GM23338 (cell line): ENCODE measurements around the gene GUCY2C. TPM values are rescaled to one million over a fixed set of nuclear protein-coding genes. Genes with fewer than 3 reads are reported as not detected.

Experiments used
- ATAC-seq: fragments of 200-7000 bp; cut with Tn5 transposase; 3 replicates; pipeline ENCODE4 v1.9.1; 2020
- DNase-seq: peaks from one replicate; pipeline ENCODE4 v3.0.0-alpha.2; 2015; ENCODE audit warnings: low spot score
- H2AFZ ChIP-seq: fragments of 200-600 bp; sonication (generic); 2 replicates; pipeline ENCODE4 v1.8.0; 2016; ENCODE audit warnings: antibody characterized with exemption, mild to moderate bottlenecking, moderate library complexity
- H3F3A ChIP-seq: fragments of 200-600 bp; sonication (generic); replicated peaks from 2 replicates; pipeline ENCODE4 v1.8.0; 2017; ENCODE audit warnings: antibody characterized with exemption, mixed run types, low read depth
- H3K27ac ChIP-seq: fragments of 200-600 bp; sonication (generic); 2 replicates; pipeline ENCODE4 v1.6.1; 2016; ENCODE audit warnings: low read depth
- H3K27me3 ChIP-seq: fragments of 200-600 bp; sonication (generic); 2 replicates; pipeline ENCODE4 v1.8.0; 2016; ENCODE audit warnings: mild to moderate bottlenecking, mixed run types, moderate library complexity; ENCODE audit not compliant: insufficient read depth
- H3K36me3 ChIP-seq: fragments of 200-600 bp; sonication (generic); 2 replicates; pipeline ENCODE4 v1.8.0; 2016; ENCODE audit warnings: mild to moderate bottlenecking; ENCODE audit not compliant: insufficient read depth
- H3K4me1 ChIP-seq: fragments of 200-600 bp; sonication (generic); 2 replicates; pipeline ENCODE4 v1.8.0; 2016; ENCODE audit warnings: mild to moderate bottlenecking, moderate library complexity; ENCODE audit not compliant: insufficient read depth
- H3K4me2 ChIP-seq: fragments of 200-600 bp; sonication (generic); 2 replicates; pipeline ENCODE4 v1.7.1; 2017; ENCODE audit warnings: mixed run types
- H3K4me3 ChIP-seq: fragments of 200-600 bp; sonication (generic); 2 replicates; pipeline ENCODE4 v1.6.1; 2016; ENCODE audit warnings: mixed run types
- H3K79me2 ChIP-seq: fragments of 200-600 bp; sonication (generic); replicated peaks from 2 replicates; pipeline ENCODE4 v1.8.0; 2017; ENCODE audit warnings: mild to moderate bottlenecking; ENCODE audit not compliant: insufficient read depth
- H3K9me2 ChIP-seq: fragments of 200-600 bp; sonication (generic); 2 replicates; pipeline ENCODE4 v1.8.0; 2017; ENCODE audit not compliant: insufficient read depth
- H4K20me1 ChIP-seq: fragments of 200-600 bp; sonication (generic); replicated peaks from 2 replicates; pipeline ENCODE4 v1.8.0; 2017; ENCODE audit warnings: mild to moderate bottlenecking; ENCODE audit not compliant: insufficient read depth
- H3K27ac Mint-ChIP-seq: 2 replicates; pipeline ENCODE4 v1.8.0; 2020; ENCODE audit warnings: inconsistent platforms, mild to moderate bottlenecking, moderate library complexity, mixed read lengths
- H3K27me3 Mint-ChIP-seq: 3 replicates; pipeline ENCODE4 v1.8.0; 2022; ENCODE audit warnings: low read depth, mild to moderate bottlenecking, moderate library complexity, mixed read lengths, inconsistent platforms; ENCODE audit not compliant: insufficient read depth, poor library complexity
- H3K36me3 Mint-ChIP-seq: 3 replicates; pipeline ENCODE4 v1.8.0; 2021; ENCODE audit warnings: low read depth, mild to moderate bottlenecking, inconsistent platforms, moderate library complexity, mixed read lengths
- H3K4me1 Mint-ChIP-seq: 3 replicates; pipeline ENCODE4 v1.8.0; 2020; ENCODE audit warnings: mild to moderate bottlenecking, inconsistent platforms, mixed read lengths
- H3K4me3 Mint-ChIP-seq: 3 replicates; pipeline ENCODE4 v1.8.0; 2021; ENCODE audit warnings: moderate library complexity, mild to moderate bottlenecking, inconsistent platforms, mixed read lengths
- H3K9me3 Mint-ChIP-seq: 3 replicates; pipeline ENCODE4 v1.8.0; 2020; ENCODE audit warnings: moderate library complexity, mild to moderate bottlenecking, inconsistent platforms, mixed read lengths
- CREB1 ChIP-seq: fragments of 250-450 bp; sonication (Bioruptor Pico); IDR thresholded peaks from 2 replicates; pipeline ENCODE4 v1.5.0; 2020; ENCODE audit warnings: low read depth, mild to moderate bottlenecking, moderate library complexity
- EZH2 ChIP-seq: fragments of 200-600 bp; sonication (generic); IDR thresholded peaks from one replicate; pipeline ENCODE4 v1.8.0; 2017; ENCODE audit warnings: antibody characterized with exemption, mild to moderate bottlenecking, low read depth; ENCODE audit not compliant: unreplicated experiment
- NANOG ChIP-seq: IDR thresholded peaks from 2 replicates; pipeline ENCODE4 v1.6.1; 2016; ENCODE audit warnings: antibody characterized with exemption, borderline replicate concordance
- POLR2AphosphoS5 ChIP-seq: IDR thresholded peaks from 2 replicates; pipeline ENCODE4 v1.6.1; 2016; ENCODE audit warnings: antibody characterized with exemption, low read depth
- ZNF114 ChIP-seq: fragments of 250-450 bp; sonication (Bioruptor Pico); IDR thresholded peaks from 2 replicates; pipeline ENCODE4 v1.5.0; 2020; ENCODE audit warnings: mild to moderate bottlenecking, moderate library complexity
- ZNF331 ChIP-seq: fragments of 250-450 bp; sonication (Bioruptor Pico); IDR thresholded peaks from 2 replicates; pipeline ENCODE4 v1.5.0; 2020; ENCODE audit warnings: low read depth, mild to moderate bottlenecking, moderate library complexity
- polyA plus RNA-seq: library from polyadenylated mRNA; unstranded; fragments of >200 nt; fragmentation: Nextera tagmentation; extraction: Ambion mirVana; gene quantifications from 2 replicates; pipeline ENCODE4 v1.2.1, GENCODE V29; 2016
- total RNA-seq: library from RNA; depleted of rRNA; stranded (reverse); fragments of >200 nt; shearing (Covaris generic); gene quantifications from 2 replicates; pipeline ENCODE4 v1.2.3, GENCODE V29; 2014
- TF ChIP-seq, protein P1 (sequence below): fragments of 250-450 bp; sonication (Bioruptor Pico); IDR thresholded peaks from 2 replicates; pipeline ENCODE4 v1.5.0; 2020; ENCODE audit warnings: mild to moderate bottlenecking, moderate library complexity

The GUCY2C gene
- total and polyA plus RNA-seq, 2 experiments from 2014 or later, result 2.1 to 3.1 TPM

DNA sequence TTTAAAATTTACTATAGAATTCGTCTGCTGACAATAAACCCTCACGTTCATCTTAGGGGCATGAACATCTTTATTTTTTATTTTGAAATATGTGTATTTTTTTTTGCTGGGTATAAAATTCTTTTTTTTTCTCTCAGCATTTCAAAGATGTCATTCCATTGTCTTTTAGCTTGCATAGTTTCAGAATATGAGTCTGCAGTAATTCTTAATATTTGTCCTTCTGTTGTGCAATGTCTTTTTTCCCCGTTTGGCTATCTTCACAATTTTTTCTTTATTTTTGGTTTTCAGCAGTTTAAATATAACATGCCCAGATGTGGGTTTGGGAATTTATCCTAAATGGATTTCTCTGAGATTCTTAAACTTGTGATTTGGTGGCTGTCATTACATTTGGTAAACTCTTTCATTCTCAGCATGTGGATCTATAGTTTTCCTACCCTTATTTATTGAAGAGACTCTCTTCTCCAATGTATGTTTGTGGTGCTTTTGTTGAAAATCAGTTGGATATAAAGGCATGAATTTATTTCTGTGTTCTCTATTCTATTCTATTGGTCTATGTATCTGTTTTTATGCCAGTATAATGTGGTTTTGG is 90.9 kb downstream of the GUCY2C start (continued):
- TF ChIP-seq POLR2AphosphoS5, result no peak
- TF ChIP-seq, protein P1, sequence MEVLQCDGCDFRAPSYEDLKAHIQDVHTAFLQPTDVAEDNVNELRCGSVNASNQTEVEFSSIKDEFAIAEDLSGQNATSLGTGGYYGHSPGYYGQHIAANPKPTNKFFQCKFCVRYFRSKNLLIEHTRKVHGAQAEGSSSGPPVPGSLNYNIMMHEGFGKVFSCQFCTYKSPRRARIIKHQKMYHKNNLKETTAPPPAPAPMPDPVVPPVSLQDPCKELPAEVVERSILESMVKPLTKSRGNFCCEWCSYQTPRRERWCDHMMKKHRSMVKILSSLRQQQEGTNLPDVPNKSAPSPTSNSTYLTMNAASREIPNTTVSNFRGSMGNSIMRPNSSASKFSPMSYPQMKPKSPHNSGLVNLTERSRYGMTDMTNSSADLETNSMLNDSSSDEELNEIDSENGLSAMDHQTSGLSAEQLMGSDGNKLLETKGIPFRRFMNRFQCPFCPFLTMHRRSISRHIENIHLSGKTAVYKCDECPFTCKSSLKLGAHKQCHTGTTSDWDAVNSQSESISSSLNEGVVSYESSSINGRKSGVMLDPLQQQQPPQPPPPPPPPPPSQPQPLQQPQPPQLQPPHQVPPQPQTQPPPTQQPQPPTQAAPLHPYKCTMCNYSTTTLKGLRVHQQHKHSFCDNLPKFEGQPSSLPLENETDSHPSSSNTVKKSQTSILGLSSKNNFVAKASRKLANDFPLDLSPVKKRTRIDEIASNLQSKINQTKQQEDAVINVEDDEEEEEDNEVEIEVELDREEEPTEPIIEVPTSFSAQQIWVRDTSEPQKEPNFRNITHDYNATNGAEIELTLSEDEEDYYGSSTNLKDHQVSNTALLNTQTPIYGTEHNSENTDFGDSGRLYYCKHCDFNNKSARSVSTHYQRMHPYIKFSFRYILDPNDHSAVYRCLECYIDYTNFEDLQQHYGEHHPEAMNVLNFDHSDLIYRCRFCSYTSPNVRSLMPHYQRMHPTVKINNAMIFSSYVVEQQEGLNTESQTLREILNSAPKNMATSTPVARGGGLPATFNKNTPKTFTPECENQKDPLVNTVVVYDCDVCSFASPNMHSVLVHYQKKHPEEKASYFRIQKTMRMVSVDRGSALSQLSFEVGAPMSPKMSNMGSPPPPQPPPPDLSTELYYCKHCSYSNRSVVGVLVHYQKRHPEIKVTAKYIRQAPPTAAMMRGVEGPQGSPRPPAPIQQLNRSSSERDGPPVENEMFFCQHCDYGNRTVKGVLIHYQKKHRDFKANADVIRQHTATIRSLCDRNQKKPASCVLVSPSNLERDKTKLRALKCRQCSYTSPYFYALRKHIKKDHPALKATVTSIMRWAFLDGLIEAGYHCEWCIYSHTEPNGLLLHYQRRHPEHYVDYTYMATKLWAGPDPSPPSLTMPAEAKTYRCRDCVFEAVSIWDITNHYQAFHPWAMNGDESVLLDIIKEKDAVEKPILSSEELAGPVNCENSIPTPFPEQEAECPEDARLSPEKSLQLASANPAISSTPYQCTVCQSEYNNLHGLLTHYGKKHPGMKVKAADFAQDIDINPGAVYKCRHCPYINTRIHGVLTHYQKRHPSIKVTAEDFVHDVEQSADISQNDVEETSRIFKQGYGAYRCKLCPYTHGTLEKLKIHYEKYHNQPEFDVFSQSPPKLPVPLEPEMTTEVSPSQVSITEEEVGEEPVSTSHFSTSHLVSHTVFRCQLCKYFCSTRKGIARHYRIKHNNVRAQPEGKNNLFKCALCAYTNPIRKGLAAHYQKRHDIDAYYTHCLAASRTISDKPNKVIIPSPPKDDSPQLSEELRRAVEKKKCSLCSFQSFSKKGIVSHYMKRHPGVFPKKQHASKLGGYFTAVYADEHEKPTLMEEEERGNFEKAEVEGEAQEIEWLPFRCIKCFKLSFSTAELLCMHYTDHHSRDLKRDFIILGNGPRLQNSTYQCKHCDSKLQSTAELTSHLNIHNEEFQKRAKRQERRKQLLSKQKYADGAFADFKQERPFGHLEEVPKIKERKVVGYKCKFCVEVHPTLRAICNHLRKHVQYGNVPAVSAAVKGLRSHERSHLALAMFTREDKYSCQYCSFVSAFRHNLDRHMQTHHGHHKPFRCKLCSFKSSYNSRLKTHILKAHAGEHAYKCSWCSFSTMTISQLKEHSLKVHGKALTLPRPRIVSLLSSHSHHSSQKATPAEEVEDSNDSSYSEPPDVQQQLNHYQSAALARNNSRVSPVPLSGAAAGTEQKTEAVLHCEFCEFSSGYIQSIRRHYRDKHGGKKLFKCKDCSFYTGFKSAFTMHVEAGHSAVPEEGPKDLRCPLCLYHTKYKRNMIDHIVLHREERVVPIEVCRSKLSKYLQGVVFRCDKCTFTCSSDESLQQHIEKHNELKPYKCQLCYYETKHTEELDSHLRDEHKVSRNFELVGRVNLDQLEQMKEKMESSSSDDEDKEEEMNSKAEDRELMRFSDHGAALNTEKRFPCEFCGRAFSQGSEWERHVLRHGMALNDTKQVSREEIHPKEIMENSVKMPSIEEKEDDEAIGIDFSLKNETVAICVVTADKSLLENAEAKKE (CRISPR knock-in tag), result no peak

DNA sequence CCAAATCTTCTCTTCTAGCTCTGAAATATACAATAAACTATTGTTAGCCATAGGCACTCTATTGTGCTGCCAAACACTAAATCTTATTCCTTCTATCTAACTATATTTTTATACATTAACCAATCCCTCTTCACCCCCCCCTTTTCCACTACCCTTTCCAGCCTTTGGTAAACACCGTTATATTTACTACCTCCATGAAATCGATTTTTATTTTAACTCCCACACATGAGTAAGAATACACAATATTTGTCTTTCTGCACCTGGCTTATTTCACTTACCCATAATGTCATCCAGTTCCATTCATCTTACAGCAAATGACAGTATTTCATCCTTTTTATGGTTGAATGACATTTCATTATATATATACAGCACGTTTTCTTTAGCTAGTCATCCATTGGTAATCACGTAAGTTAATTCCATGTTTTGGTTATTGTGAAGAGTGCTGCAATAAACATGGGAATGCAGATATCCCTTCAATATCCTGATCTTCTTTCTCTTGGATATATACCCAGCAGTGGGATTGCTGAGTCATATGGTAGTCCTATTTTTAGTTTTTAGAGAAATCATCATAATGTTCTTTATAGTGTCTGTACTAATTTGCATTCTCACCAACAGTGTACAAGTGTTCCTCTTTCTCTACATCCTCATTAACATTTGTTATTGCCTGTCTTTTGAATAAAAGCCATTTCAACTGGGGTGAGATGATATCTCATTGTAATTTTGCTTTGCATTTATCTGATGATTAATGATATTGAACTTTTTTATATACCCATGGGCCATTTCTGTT is 94.5 kb downstream of the GUCY2C start:
- Mint-ChIP-seq H3K4me3 (no peak overlapping the region), H3K36me3 (peaks cover 6% of the 10 kb centered on the region; the same call in 2 of the 3 replicates), H3K27me3 (no peaks in the 10 kb centered on the region), H3K27ac (no peak overlapping the region), H3K9me3 (peaks cover 34% of the 10 kb centered on the region; the same call in 2 of the 3 replicates), H3K4me1 (no peaks in the 10 kb centered on the region)
- Histone ChIP-seq H3K36me3 (0 out of 2 replicates have a peak, but pooled peaks cover 4% of the 10 kb centered on the region), H3K4me1 (no peaks in the 10 kb centered on the region), H3K4me3 (no peak overlapping the region), H3K4me2 (no peak overlapping the region), H3K27ac (no peak overlapping the region), H3K27me3 (no peaks in the 10 kb centered on the region), H3F3A (no peaks in the 10 kb centered on the region), H4K20me1 (no peaks in the 10 kb centered on the region), H2AFZ (no peak overlapping the region), H3K9me2 (no peaks in the 10 kb centered on the region; the same call in 1 of the 2 replicates), H3K79me2 (no peaks in the 10 kb centered on the region)
- DNase-seq (no peak), ATAC-seq (no peak)
- TF ChIP-seq ZNF331 (CRISPR knock-in tag) (no peak), NANOG (no peak), CREB1 (CRISPR knock-in tag) (no peak), EZH2 (no peak), ZNF114 (no peak)
- TF ChIP-seq, protein P1 (CRISPR knock-in tag), result no peak
